ENCODE results near the gene SUCO.

SUCO gene

DNA sequence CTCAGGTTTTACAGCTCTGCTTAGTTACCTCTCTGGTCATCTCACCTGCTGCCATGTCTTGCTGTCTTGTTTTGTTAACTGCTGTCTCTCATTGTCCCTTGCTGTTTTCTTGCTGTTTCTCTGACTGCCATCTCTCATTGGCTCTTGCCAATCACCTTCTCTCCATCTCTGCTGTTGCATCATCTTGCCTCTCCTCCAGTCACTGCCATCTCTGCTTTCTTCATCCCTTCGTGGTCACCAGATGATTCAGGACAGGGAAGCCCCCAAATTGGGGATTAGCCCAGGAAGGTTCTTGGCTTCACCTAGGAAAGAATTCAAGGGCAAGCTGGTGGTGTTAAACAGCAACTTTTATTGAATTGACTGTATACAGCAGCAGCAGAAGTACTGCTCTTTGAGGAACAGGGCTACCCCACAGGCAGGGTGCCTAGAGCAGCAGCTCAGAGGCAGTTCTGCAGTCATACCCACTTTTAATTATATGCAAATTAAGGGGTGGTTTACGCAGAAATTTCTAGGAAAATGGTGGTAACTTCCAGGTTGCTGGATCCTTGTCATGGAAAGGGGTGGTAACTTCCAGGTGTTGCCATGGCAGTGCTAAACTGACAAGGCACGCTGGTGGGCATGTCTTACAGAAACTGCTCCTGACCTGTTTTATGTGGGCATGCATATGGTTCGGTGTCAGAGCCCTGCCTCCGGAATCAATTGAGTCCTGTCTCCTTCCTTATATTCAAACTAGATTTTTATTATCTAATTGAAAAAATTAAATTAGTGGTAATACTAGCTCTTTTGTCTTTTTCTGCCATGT, 33.4 kb downstream of the SUCO start:
- TF ChIP-seq, protein P1, sequence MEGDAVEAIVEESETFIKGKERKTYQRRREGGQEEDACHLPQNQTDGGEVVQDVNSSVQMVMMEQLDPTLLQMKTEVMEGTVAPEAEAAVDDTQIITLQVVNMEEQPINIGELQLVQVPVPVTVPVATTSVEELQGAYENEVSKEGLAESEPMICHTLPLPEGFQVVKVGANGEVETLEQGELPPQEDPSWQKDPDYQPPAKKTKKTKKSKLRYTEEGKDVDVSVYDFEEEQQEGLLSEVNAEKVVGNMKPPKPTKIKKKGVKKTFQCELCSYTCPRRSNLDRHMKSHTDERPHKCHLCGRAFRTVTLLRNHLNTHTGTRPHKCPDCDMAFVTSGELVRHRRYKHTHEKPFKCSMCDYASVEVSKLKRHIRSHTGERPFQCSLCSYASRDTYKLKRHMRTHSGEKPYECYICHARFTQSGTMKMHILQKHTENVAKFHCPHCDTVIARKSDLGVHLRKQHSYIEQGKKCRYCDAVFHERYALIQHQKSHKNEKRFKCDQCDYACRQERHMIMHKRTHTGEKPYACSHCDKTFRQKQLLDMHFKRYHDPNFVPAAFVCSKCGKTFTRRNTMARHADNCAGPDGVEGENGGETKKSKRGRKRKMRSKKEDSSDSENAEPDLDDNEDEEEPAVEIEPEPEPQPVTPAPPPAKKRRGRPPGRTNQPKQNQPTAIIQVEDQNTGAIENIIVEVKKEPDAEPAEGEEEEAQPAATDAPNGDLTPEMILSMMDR (IDR thresholded peaks at IDR 0.05; ENCODE audit: control insufficient read depth, insufficient read depth, low read depth, low read length, missing control alignments): no peak
- H3K4me3 ChIP-seq (ENCODE audit: control insufficient read depth, low read depth, low read length): no peak overlapping the region
- no peak for DNase-seq (ENCODE audit: low read depth)

DNA sequence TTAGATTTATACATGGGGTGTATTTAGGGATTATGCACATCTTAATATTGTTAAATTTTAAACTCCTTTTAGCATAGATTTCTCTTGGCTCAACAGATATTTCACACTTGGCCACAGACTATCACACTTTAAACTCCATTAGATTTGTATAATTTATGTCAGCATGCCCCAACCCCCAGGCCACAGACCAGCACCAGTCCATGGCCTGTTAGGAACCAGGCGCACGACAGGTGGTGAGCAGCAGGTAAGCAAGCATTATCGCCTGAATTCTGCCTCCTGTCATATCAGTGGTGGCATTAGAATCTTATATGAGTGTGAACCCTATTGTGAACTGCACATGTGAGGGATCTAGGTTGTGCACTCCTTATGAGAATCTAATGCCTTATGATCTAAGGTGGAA, 34.8 kb downstream of the SUCO start:
- DNase-seq (ENCODE audit: low read depth): no peak
- no peak overlapping the region for H3K4me3 ChIP-seq (ENCODE audit: control insufficient read depth, low read depth, low read length)
- TF ChIP-seq, protein P1 (IDR thresholded peaks at IDR 0.05; ENCODE audit: control insufficient read depth, insufficient read depth, low read depth, low read length, missing control alignments): no peak

- H3K4me3 ChIP-seq (ENCODE audit: control insufficient read depth, low read depth, low read length): no peak overlapping the region
- TF ChIP-seq, protein P1 (IDR thresholded peaks at IDR 0.05; ENCODE audit: control insufficient read depth, insufficient read depth, low read depth, low read length, missing control alignments): no peak
- no peak for DNase-seq (ENCODE audit: low read depth)
Measured at GRCh38 chr1:172574080-172574479, 41.1 kb downstream of the SUCO start.

DNA sequence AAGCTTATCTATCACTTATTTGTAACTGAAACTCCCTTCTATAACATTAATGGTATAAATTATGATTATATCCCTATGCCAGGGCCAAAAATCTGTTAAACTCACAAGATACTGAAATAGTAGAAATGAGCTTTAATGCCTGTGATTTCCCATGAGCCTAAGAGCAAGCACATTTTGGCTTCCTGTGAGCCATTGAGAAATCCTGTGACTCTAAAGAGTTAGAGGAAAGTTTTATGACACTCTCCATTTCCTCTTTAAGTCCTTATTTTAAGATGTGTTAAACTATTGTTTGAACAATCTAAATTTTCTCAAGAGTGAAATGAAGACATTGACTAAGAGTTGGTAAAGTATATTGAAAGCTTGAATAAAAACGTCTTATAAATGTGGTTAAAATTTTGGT, 45.6 kb downstream of the SUCO start:
- TF ChIP-seq, protein P1 (IDR thresholded peaks at IDR 0.05; ENCODE audit: control insufficient read depth, insufficient read depth, low read depth, low read length, missing control alignments): no peak
- DNase-seq (ENCODE audit: low read depth): no peak

GRCh38 chr1:172581273-172581672, 48.3 kb downstream of the SUCO start:
- TF ChIP-seq, protein P1 (IDR thresholded peaks at IDR 0.05; ENCODE audit: control insufficient read depth, insufficient read depth, low read depth, low read length, missing control alignments): no peak
- no peak overlapping the region for H3K4me3 ChIP-seq (ENCODE audit: control insufficient read depth, low read depth, low read length)
- no peak for DNase-seq (ENCODE audit: low read depth)

More for the DNA sequence above, 45.6 kb downstream of the SUCO start:
- H3K4me3 ChIP-seq (ENCODE audit: control insufficient read depth, low read depth, low read length): no peak overlapping the region

- TF ChIP-seq, protein P1 (IDR thresholded peaks at IDR 0.05; ENCODE audit: control insufficient read depth, insufficient read depth, low read depth, low read length, missing control alignments): no peak
- DNase-seq (ENCODE audit: low read depth): no peak
- H3K4me3 ChIP-seq (ENCODE audit: control insufficient read depth, low read depth, low read length): no peak overlapping the region
Measured at GRCh38 chr1:172581779-172582178, 48.8 kb downstream of the SUCO start.
